Endodermal cell (in vitro differentiated cells): ENCODE data around the gene GINS3. TPM values are rescaled to one million over a fixed set of nuclear protein-coding genes. Genes with fewer than 3 reads are reported as not detected.
"Not testable (repeated sequence)": the region's sequence is repeated elsewhere in the genome, so short reads cannot be mapped to it uniquely, and the experiment has no call there.

Experiments used
- DNase-seq: peaks from one replicate; pipeline ENCODE4 v3.0.0-alpha.2; 2017
- H3K27ac ChIP-seq: 2 replicates; pipeline ENCODE4 v1.5.1; 2013; ENCODE audit warnings: mild to moderate bottlenecking, low read depth, low read length, moderate library complexity
- H3K27me3 ChIP-seq: 2 replicates; pipeline ENCODE4 v1.6.1; 2013; ENCODE audit warnings: mild to moderate bottlenecking, low read length, moderate library complexity; ENCODE audit not compliant: insufficient read depth, control insufficient read depth, poor library complexity, severe bottlenecking
- H3K36me3 ChIP-seq: 2 replicates; pipeline ENCODE4 v1.7.0; 2013; ENCODE audit warnings: mild to moderate bottlenecking, low read length, moderate library complexity; ENCODE audit not compliant: control insufficient read depth, insufficient read depth
- H3K4me1 ChIP-seq: one replicate; pipeline ENCODE4 v1.7.0; 2013; ENCODE audit warnings: low read length; ENCODE audit not compliant: control insufficient read depth, insufficient read depth
- H3K4me3 ChIP-seq: 2 replicates; pipeline ENCODE4 v1.5.1; 2013; ENCODE audit warnings: mild to moderate bottlenecking, low read length, moderate library complexity
- H3K9ac ChIP-seq: 2 replicates; pipeline ENCODE4 v1.6.1; 2013; ENCODE audit warnings: mild to moderate bottlenecking, low read length, moderate library complexity; ENCODE audit not compliant: poor library complexity, severe bottlenecking; ENCODE audit errors: extremely low read depth
- H3K9me3 ChIP-seq: 2 replicates; pipeline ENCODE4 v1.6.1; 2013; ENCODE audit warnings: mild to moderate bottlenecking, low read length, moderate library complexity; ENCODE audit not compliant: control insufficient read depth
- H3K27ac Mint-ChIP-seq: 2 replicates; pipeline ENCODE4 v1.8.0; 2020; ENCODE audit warnings: mixed read lengths
- H3K27me3 Mint-ChIP-seq: 2 replicates; pipeline ENCODE4 v1.8.0; 2021; ENCODE audit warnings: mild to moderate bottlenecking, mixed read lengths; ENCODE audit not compliant: insufficient read depth
- H3K36me3 Mint-ChIP-seq: 2 replicates; pipeline ENCODE4 v1.8.0; 2020; ENCODE audit warnings: low read depth, mixed read lengths
- H3K4me1 Mint-ChIP-seq: 2 replicates; pipeline ENCODE4 v1.8.0; 2020; ENCODE audit warnings: mixed read lengths
- H3K4me3 Mint-ChIP-seq: 2 replicates; pipeline ENCODE4 v1.8.0; 2020; ENCODE audit warnings: mild to moderate bottlenecking, moderate library complexity, mixed read lengths
- H3K9me3 Mint-ChIP-seq: 2 replicates; pipeline ENCODE4 v1.8.0; 2020; ENCODE audit warnings: mild to moderate bottlenecking, mixed read lengths
- CTCF ChIP-seq: fragments of 200-600 bp; sonication (generic); conservative IDR thresholded peaks from 2 replicates; pipeline ENCODE4 v1.5.0; 2021; ENCODE audit warnings: antibody characterized with exemption, mild to moderate bottlenecking
- WGBS, 2 experiments: methylation state at CpG; one replicate each; pipeline versions ENCODE4 v1.1.5 to v1.1.7; 2013; ENCODE audit warnings: missing lambda C conversion rate in 2 of 2, mixed read lengths in 1 of 2; ENCODE audit not compliant: insufficient coverage in 1 of 2, insufficient read length in 1 of 2; 5-methylcytosine and 5-hydroxymethylcytosine counted together
- total RNA-seq, 2 donors: library from RNA; stranded (reverse); fragmentation: NEBNext Ultra II Directional in 1 of 2; extraction: Animal tissue kit (Norgen Biotek cat#: 25700) in 1 of 2; gene quantifications; 2 replicates in 1 of 2; 3 replicates in 1 of 2; pipeline ENCODE4 v1.2.1, GENCODE V29; 2021

Gene GINS3
- total RNA-seq, 2 donors from 2014 or later = 10.5 to 14.7 TPM

GRCh38 chr16:58399718-58400633 is 7.7 kb downstream of the GINS3 start:
- DNase-seq = no peak
- H3K4me3 ChIP-seq = no peak overlapping the region
- no peak overlapping the region for H3K27ac ChIP-seq
- Mint-ChIP-seq H3K4me3 (no peak overlapping the region), H3K27me3 (no peaks in the 10 kb centered on the region), H3K9me3 (peaks cover 29% of the 10 kb centered on the region), H3K36me3 (peaks cover 42% of the 10 kb centered on the region), H3K4me1 (no peaks in the 10 kb centered on the region), H3K27ac (no peak overlapping the region)
- no peak for TF ChIP-seq CTCF
- H3K4me1 ChIP-seq = no peaks in the 10 kb centered on the region
- 92 to 100% methylated on average over 1 of the region's 1 CpG for whole genome bisulfite sequencing, 2 experiments
- peaks cover 29% of the 10 kb centered on the region for H3K36me3 ChIP-seq
- H3K9me3 ChIP-seq = peaks cover 5% of the 10 kb centered on the region
- no peaks in the 10 kb centered on the region for H3K27me3 ChIP-seq
- no peak overlapping the region for H3K9ac ChIP-seq

- H3K27ac ChIP-seq, H3K4me1 ChIP-seq, H3K4me1 Mint-ChIP-seq, H3K4me3 Mint-ChIP-seq, H3K4me3 ChIP-seq, H3K27ac Mint-ChIP-seq, H3K27me3 ChIP-seq, DNase-seq, H3K9ac ChIP-seq, H3K27me3 Mint-ChIP-seq, H3K9me3 ChIP-seq: not testable (repeated sequence)
- Mint-ChIP-seq H3K36me3 (peaks cover 40% of the 10 kb centered on the region), H3K9me3 (peaks cover 24% of the 10 kb centered on the region)
- 88 to 100% methylated on average over 1 to 3 of the region's 3 CpGs for WGBS, 2 experiments
- H3K36me3 ChIP-seq = peaks cover 36% of the 10 kb centered on the region
These were observed 9.0 kb downstream of the GINS3 start for GRCh38 chr16:58401305-58401704.

- H3K9me3 Mint-ChIP-seq = peaks cover 16% of the 10 kb centered on the region
- Histone ChIP-seq H3K4me3 (no peak overlapping the region), H3K27ac (no peak overlapping the region), H3K4me1 (no peaks in the 10 kb centered on the region), H3K36me3 (peaks cover 36% of the 10 kb centered on the region), H3K27me3 (no peaks in the 10 kb centered on the region), H3K9ac (no peak overlapping the region), H3K9me3 (peaks cover 5% of the 10 kb centered on the region)
- H3K27me3 Mint-ChIP-seq = no peaks in the 10 kb centered on the region
- no peak for DNase-seq
- peaks cover 38% of the 10 kb centered on the region for H3K36me3 Mint-ChIP-seq
- no peak overlapping the region for H3K27ac Mint-ChIP-seq
- no peak overlapping the region for H3K4me3 Mint-ChIP-seq
- TF ChIP-seq CTCF = no peak
- H3K4me1 Mint-ChIP-seq = no peaks in the 10 kb centered on the region
- WGBS, 2 experiments = 95 to 96% methylated on average over 7 of the region's 7 CpGs
These were observed 10.5 kb downstream of the GINS3 start for GRCh38 chr16:58402796-58403195.
